Suppressor macrophage treated with lipopolysaccharide for 4 hours (primary cell): Measurements from ENCODE around the gene TTC9B.
A peak's percentile ranks its signal among the peaks of the same experiment; 100 is the strongest.

Experiments used
- DNase-seq: peaks from one replicate; pipeline ENCODE4 v3.0.0-alpha.2; 2020

The TTC9B gene

GRCh38 chr19:40217934-40218890 lies at the start of gene TTC9B:
TTC9B (minus strand) TSS chr19:40218384; CDS start chr19:40218381, 3 bp downstream.
- peak; percentile 16 for DNase-seq

DNA sequence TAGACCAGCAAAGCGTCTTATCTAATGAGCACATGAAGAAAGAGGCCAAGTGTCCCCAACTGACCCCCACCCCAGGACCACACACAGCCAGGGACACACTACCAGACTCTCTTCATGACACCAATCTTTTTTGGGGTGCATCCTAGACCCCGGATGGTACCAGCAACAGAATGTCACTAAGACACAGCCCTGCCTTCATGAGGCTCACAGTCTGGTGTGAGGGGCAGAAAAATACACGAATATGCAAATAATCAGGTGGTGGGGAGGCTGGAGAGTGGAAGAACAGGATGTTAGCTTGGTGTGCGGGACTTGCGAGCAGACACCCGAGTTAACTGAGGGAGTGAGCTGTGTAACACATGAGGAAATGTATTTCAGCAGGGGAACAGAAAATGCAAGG lies 49.4 kb upstream of the TTC9B start:
- no peak for DNase-seq

DNA sequence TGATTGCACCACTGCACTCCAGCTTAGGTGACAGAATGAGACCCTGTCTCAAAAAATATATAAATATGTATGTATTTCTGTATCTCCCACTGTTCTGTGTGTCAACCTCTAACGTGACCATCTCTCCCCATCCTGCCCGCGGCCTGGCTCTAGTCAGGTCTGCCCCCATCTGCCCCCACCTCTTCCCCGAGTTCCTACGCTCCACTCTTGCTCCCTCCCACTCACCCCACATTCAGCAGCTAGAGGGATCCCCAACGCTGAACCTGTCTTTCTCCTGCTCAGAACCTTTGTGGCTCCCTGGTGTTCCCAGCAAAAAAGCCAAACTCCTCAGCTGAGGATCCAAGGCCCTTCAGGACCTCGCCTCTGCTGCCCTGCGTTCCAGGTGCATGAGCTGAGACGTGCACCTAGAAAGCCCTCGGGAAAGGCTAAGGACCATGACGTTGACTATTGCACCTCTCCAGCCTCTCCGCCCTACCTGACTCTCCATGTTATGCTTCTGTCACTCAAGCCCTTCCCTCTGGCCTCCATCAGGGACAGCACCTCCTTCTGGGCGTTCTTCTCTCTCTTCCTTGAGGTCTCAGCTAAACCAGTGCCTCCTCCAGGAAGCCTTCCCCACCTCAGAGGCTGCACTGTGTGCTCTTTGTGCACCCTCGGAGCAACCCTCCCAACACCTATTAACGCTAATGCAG lies 48.9 kb upstream of the TTC9B start:
- DNase-seq: no peak

DNA sequence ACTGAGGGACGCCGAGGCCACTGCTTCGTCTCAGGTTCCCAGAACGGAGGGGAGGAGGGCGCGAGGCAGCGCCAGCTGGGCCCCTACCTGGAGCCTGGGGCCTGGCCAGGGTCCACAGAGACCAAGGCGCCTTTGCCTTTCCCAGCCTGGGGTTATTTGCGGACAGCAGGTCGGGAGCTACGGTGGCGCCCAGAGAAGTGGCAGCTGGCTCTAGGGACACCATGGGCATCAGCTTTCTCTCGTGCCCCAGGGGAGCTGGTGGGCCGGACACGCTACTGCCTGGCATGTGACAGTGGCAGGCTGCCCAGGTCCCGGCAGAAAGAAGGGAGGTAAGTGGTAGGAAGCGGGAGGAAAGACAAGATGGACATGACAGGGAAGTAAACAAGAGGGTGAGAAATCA lies 47.9 kb upstream of the TTC9B start:
- DNase-seq: no peak

- no peak for DNase-seq
Measured at GRCh38 chr19:40265763-40266099, 47.5 kb upstream of the TTC9B start.

DNA sequence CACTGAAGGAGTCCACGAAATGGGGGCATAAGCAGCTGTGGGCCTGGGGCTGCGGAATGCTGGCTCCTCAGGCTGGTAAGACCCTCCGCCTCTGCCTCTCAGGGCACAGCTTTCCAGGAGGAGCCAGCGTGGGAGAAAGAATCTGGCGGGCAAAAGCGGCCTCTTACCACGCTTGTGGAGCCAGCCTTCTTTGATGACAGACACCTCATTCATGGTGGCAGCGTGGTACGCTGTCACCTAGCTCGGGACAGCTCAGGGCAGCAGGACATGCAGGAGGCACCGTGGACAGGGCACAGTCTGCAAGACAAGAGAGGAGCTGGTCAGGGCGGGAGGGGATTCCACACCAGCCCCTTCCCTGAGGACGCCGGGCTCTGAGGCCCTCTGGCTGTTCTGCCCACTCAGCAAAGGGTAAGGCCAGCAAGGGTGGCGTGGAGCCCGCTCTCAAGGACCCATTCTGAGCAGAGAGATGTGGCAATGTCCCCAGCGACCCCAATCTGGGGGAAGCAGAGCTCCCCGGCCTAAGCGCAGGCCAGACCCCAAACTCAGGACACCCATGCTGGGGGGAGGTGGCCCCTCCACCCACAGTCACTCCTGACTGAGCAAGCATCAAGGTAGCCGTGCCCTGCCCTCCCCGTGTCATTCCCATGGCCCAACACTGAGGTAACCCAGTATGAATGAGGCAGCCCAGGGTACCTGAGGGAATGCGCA lies 47.0 kb upstream of the TTC9B start:
- no peak for DNase-seq

GRCh38 chr19:40264314-40265054 lies 46.3 kb upstream of the TTC9B start:
- DNase-seq: no peak

DNA sequence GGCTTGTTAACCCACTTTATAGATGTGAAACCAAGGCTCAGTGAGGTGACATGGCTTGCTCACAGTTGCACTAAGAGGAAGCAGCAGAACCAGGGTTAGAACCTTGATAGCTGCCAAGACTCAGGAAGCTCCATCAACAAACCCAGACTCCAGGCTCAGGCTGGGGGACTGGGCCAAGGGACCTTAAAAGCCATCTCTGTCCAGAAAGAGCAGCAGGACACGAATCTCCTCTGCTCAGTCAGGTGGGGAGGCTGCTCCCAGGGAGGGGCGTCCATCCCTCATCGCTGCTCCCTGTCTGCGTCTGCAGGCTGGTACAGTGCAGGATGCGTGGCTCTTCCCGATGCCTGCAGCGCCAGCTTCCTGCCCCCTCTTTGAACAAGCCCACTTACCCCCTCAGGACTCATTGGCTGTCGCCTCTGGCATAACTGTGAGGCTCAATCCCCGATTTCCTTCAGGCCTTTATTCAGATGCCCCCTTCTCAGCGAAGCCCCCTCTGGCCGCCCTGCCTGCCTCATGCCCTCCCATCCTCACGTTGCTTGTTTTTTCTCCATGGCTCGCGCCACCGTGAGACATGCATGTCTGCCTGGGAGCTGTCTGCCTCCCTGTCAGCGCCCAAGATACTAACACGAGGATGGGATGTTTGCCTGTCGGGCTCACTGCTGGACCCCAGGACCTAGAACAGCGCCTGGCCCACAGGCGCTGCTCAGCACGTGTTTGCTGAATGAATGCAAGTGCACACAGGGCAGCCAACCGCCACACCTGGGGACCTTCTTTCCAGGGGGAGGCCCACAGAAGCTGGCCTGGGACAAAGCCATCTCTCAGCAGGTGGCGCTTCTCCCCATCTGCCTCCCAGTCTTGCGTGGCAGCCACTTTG lies 45.5 kb upstream of the TTC9B start:
- no peak for DNase-seq

DNA sequence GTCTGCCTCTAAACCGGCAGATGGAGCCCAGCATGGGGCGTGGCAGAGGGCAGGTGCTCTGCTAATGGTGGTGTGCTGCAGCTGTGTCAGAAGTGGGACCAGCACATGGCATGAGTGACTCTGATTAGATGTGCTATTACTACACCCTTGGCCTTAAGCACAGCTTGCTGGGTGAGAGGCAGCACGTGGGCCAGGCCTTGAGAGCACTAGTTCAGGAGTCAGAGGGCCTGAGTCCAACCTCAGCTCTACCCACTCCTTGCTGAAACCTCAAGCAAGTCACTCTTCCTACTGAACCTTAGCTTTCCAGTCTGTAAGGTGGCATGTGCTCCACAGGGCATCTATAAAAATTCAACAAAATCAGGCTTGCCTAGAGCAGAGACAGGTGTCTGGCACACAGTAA lies 44.2 kb upstream of the TTC9B start:
- DNase-seq: no peak

DNA sequence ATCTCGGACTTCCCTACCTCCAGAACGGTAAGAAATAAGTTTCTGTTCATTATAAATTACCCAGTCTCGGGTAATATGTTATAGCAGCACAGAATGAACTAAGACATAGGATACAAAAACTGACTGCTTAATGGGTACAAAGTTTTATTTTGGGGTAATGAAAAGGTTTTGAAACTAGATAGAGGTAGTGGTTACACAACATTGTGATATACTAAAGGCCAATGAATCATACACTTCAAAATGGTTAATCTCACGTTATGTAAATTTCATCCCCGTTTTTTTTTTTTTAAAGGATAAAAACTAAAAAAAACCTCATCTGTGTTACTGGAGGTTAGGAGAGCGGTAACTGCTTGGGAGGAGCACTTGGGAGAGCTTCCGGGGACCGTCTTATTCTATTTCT lies 43.4 kb upstream of the TTC9B start:
- peak; percentile 14 for DNase-seq

GRCh38 chr19:40257096-40257517 lies 38.9 kb upstream of the TTC9B start:
- DNase-seq: no peak

- DNase-seq: no peak
Measured at GRCh38 chr19:40256512-40256911, 38.3 kb upstream of the TTC9B start.

GRCh38 chr19:40255619-40256166 lies 37.5 kb upstream of the TTC9B start:
- DNase-seq: no peak

DNA sequence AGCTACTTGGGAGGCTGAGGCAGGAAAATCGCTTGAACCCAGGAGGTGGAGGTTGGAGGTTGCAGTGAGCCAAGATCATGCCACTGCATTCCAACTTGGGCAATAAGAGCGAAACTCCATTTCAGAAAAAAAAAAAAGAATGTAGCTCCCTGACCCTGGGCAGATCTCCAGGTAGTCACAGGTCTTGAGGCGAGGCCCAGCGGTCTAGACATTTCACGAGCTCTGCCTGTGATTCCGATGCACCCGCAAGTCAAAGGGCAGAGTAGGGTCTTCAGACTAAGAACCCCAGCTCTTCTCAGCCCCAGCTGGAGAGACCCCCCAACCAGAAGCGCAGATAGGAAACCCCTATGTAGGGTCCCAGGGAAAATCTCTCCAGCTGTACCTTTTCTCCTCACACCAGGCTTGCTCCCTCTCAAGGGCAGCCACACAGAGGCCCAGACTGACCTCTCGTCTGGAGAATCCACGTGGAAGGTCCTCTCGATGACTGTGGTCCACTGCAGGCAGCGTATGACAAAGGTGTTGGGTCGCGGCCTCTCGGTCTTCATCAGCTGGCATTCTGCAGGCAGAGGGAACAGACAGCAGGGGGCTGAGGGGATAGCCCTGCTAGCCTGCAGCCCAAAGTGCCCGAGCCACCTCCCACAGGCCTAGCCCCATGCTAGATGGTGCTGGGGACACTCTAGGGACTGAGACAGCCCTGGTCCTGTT lies 36.7 kb upstream of the TTC9B start:
- DNase-seq: no peak

DNA sequence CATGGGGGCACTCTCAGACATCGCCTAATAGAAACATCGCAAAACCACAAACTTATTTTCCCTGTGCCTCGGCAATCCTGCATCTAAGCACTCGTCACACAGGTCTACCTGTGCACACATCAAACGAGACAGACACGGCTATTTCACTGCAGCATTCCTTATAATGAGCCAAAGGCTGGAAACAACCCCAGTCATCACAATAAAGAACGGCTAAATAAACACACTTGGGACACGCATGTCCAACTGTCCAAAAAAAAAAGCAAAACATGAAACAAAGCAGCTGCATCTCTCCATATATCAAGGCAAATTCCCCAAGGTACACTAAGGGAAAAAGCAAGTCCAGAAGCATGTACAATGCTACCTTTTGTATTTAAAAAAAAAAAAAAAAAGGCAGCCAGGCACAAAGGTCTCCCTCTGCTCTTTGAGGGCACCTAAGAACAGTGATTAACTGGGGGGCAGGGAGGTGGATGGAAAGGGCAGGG lies 35.5 kb upstream of the TTC9B start:
- no peak for DNase-seq

GRCh38 chr19:40252395-40252794 lies 34.2 kb upstream of the TTC9B start:
- no peak for DNase-seq

DNA sequence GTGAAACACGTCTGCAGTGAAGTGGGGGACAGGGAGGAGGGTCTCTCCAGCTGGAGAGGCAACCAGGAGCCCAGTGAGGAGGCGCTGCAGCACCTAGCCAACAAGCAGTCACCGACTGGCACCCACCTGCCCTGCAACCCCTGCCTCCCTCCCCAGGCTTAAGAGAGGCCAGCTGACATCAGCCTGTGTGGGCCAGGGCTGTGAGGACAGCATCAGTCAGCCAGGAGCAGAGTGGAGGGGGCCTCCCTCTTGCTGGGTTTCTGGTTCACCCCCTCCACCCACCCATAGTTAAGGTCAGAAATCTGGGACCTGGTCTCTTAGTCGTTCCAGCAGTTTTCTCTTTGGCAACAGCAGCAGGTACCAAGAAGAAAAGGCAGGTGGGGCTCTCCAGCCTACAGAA lies 33.8 kb upstream of the TTC9B start:
- no peak for DNase-seq

DNA sequence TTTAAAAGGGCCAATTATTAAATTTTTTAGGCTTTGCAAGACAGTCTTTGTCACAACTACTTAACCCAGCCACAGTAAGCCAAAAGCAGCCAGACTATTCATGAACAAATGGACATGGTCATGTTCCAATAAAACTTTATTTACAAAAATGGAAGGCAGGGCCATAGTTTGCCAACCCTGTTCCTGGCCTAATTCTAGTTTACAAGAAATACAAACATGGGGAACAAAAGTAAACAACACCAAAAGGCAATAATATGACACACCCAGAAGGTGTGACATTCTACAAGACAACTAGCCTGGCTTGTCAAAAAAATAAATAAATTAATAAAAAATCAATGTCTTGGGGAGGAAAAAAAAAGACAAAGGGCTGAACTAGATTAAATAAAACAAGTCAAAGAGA lies 33.1 kb upstream of the TTC9B start:
- no peak for DNase-seq

- no peak for DNase-seq
Measured at GRCh38 chr19:40249781-40250180, 31.6 kb upstream of the TTC9B start.

DNA sequence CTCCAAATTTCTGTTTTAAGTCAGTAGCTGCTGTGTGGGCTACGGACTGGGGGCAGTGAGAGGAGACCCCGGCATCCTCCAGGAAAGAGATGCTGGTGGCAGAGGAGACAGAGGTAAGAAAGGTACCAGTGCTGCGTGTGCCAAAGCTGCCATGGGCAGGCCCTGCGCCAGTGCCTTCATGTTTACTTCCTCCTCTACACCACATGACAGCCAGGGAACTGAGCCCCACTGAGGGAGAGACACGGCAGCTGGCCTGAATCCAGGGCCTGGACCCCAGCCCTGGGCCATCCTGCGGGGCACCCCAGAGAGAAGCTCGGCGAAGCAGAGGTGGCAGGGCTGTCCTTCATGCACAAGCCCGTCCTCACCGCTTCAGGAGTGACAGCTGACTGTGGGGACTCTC lies 31.0 kb upstream of the TTC9B start:
- DNase-seq: no peak
